Thoracic aorta (tissue), 2 donors: ENCODE measurements around the gene ALCAM. TPM values are rescaled to one million over a fixed set of nuclear protein-coding genes. Genes with fewer than 3 reads are reported as not detected.
A peak's percentile ranks its signal among the peaks of the same experiment; 100 is the strongest.

Experiments used
- ATAC-seq: fragments of 150-250 bp; one replicate; pipeline ENCODE4 v1.8.0; 2017; ENCODE audit warnings: low read depth; ENCODE audit not compliant: insufficient number of reproducible peaks, low FRiP score
- DNase-seq: peaks from one replicate; pipeline ENCODE4 v3.0.0-alpha.2; 2020; ENCODE audit warnings: low spot score
- H3K27ac ChIP-seq, 2 donors: fragments of 200-600 bp; sonication (generic); 1 replicate in 1 of 2; 2 replicates in 1 of 2; pipeline ENCODE4 v1.5.1; 2016; ENCODE audit warnings: mild to moderate bottlenecking in 2 of 2, moderate library complexity in 2 of 2
- H3K27me3 ChIP-seq: fragments of 200-600 bp; sonication (generic); replicated peaks from 2 replicates; pipeline ENCODE4 v1.6.0; 2016; ENCODE audit warnings: mild to moderate bottlenecking; ENCODE audit not compliant: insufficient read depth
- H3K36me3 ChIP-seq: fragments of 200-600 bp; sonication (generic); one replicate; pipeline ENCODE4 v1.5.1; 2016
- H3K4me1 ChIP-seq, 2 donors: fragments of 200-600 bp; sonication (generic); 1 replicate in 1 of 2; 2 replicates in 1 of 2; pipeline versions ENCODE4 v1.5.1 to v1.6.0; 2016; ENCODE audit warnings: low read depth in 2 of 2, mild to moderate bottlenecking in 1 of 2; ENCODE audit not compliant: control insufficient read depth in 1 of 2
- H3K4me3 ChIP-seq: fragments of 200-600 bp; sonication (generic); 2 replicates; pipeline ENCODE4 v1.5.1; 2016; ENCODE audit warnings: mild to moderate bottlenecking
- H3K9me3 ChIP-seq: fragments of 200-600 bp; sonication (generic); 2 replicates; pipeline ENCODE4 v1.5.1; 2016
- total RNA-seq, 2 donors: library from RNA; depleted of rRNA; stranded (reverse); fragments of >200 nt; gene quantifications; one replicate each; pipeline versions ENCODE4 v1.1.0 to v1.2.3, GENCODE V29; 2016
- TF ChIP-seq, protein P1 (sequence below): fragments of 200-600 bp; sonication (generic); IDR thresholded peaks from one replicate; pipeline ENCODE4 v1.5.1; 2019; ENCODE audit warnings: antibody characterized with exemption

ALCAM gene
- total RNA-seq, 2 donors from 2014 or later = 109 to 122 TPM

GRCh38 chr3:105518203-105518602 lies 151.5 kb downstream of the ALCAM start:
- ATAC-seq = no peak
- Histone ChIP-seq H3K36me3 (no peaks in the 10 kb centered on the region), H3K9me3 (no peaks in the 10 kb centered on the region), H3K4me3 (no peak overlapping the region), H3K27me3 (no peaks in the 10 kb centered on the region), H3K4me1 (peaks cover 6 to 9% of the 10 kb centered on the region in 2 donors), H3K27ac (no peak overlapping the region)
- no peak for DNase-seq
- TF ChIP-seq, protein P1, sequence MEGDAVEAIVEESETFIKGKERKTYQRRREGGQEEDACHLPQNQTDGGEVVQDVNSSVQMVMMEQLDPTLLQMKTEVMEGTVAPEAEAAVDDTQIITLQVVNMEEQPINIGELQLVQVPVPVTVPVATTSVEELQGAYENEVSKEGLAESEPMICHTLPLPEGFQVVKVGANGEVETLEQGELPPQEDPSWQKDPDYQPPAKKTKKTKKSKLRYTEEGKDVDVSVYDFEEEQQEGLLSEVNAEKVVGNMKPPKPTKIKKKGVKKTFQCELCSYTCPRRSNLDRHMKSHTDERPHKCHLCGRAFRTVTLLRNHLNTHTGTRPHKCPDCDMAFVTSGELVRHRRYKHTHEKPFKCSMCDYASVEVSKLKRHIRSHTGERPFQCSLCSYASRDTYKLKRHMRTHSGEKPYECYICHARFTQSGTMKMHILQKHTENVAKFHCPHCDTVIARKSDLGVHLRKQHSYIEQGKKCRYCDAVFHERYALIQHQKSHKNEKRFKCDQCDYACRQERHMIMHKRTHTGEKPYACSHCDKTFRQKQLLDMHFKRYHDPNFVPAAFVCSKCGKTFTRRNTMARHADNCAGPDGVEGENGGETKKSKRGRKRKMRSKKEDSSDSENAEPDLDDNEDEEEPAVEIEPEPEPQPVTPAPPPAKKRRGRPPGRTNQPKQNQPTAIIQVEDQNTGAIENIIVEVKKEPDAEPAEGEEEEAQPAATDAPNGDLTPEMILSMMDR = no peak

DNA sequence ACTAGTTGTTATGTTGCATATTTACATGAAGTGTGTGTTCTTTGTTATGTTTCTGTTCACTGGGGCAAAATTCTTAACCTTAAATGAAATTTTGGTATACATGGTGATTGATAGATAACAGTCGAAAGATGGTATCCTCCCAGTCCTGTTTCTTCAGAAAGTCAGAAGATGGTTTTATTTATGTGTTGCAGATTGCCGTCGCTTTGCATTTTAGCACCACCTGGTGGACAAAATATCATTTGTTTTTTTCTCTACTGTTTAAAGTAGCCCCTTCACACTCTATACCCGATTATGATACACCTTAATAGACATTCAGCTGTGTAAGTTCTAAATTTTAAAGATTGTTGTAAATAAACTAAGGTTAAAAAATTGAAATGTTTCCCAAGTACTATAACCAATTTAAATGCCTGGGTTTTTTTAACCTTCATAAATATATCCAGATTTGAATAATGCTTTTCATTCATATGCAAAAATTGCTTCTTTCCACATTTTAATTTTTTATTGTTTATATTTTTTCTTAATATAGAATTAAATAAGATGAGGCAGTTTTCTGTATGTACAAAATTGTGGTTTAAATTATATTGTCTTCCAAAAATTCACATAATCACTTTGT lies 152.2 kb downstream of the ALCAM start:
- Histone ChIP-seq H3K4me3 (no peak overlapping the region), H3K4me1 (peaks cover 5 to 8% of the 10 kb centered on the region in 2 donors), H3K9me3 (no peaks in the 10 kb centered on the region), H3K27ac (no peak overlapping the region), H3K36me3 (no peaks in the 10 kb centered on the region), H3K27me3 (no peaks in the 10 kb centered on the region)
- ATAC-seq (no peak), DNase-seq (no peak)
- TF ChIP-seq, protein P1 = peak; percentile 70

- H3K36me3 ChIP-seq = no peaks in the 10 kb centered on the region
- TF ChIP-seq, protein P1 = no peak
- ATAC-seq = no peak
These were observed 155.1 kb downstream of the ALCAM start for GRCh38 chr3:105521770-105522169.

DNA sequence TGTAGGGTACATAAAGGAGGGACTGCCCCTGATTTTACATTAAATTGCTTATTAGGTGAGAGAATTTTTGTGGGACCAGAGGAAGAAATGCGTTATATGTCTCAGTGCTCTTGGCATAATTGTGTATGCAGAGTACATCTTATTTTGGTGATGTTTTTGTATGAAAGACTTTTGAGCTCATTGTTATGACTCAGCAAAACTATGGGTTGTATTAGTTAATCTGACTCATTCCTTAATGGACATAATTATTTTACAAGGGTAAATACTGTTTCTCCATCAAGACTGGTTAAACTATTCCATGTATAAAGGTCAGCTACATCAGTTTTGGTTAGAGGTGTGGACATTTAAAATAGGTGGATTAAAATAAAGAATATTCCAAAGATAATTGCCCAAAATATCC lies 156.8 kb downstream of the ALCAM start:
- Histone ChIP-seq H3K27ac (no peak overlapping the region), H3K27me3 (no peaks in the 10 kb centered on the region), H3K4me1 (peaks cover 2 to 8% of the 10 kb centered on the region in 2 donors), H3K9me3 (no peaks in the 10 kb centered on the region), H3K36me3 (no peaks in the 10 kb centered on the region), H3K4me3 (no peak overlapping the region)
- TF ChIP-seq, protein P1 = no peak
- ATAC-seq (no peak), DNase-seq (no peak)

More at GRCh38 chr3:105521770-105522169, 155.1 kb downstream of the ALCAM start:
- Histone ChIP-seq H3K27me3 (no peaks in the 10 kb centered on the region), H3K27ac (no peak overlapping the region), H3K4me3 (no peak overlapping the region), H3K4me1 (peaks cover 5 to 8% of the 10 kb centered on the region in 2 donors), H3K9me3 (no peaks in the 10 kb centered on the region)
- no peak for DNase-seq

GRCh38 chr3:105525531-105525930 lies 158.8 kb downstream of the ALCAM start:
- H3K9me3 ChIP-seq = no peaks in the 10 kb centered on the region
- TF ChIP-seq, protein P1 = no peak
- H3K4me1 ChIP-seq = peaks cover 0 to 8% of the 10 kb centered on the region in 2 donors
- DNase-seq (no peak), ATAC-seq (no peak)
- H3K4me3 ChIP-seq = no peak overlapping the region
- H3K27ac ChIP-seq = no peak overlapping the region
- H3K36me3 ChIP-seq = no peaks in the 10 kb centered on the region
- no peaks in the 10 kb centered on the region for H3K27me3 ChIP-seq
